Measurements from ENCODE around the gene SFMBT2.

- TF ChIP-seq CTCF (IDR thresholded peaks at IDR 0.05) = no peak
- TF ChIP-seq, protein P1, sequence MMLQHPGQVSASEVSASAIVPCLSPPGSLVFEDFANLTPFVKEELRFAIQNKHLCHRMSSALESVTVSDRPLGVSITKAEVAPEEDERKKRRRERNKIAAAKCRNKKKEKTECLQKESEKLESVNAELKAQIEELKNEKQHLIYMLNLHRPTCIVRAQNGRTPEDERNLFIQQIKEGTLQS (CRISPR knock-in tag; conservative IDR thresholded peaks at IDR 0.05) = no peak
- TF ChIP-seq SP1 (CRISPR knock-in tag; conservative IDR thresholded peaks at IDR 0.05) = no peak
- TF ChIP-seq, protein P2, sequence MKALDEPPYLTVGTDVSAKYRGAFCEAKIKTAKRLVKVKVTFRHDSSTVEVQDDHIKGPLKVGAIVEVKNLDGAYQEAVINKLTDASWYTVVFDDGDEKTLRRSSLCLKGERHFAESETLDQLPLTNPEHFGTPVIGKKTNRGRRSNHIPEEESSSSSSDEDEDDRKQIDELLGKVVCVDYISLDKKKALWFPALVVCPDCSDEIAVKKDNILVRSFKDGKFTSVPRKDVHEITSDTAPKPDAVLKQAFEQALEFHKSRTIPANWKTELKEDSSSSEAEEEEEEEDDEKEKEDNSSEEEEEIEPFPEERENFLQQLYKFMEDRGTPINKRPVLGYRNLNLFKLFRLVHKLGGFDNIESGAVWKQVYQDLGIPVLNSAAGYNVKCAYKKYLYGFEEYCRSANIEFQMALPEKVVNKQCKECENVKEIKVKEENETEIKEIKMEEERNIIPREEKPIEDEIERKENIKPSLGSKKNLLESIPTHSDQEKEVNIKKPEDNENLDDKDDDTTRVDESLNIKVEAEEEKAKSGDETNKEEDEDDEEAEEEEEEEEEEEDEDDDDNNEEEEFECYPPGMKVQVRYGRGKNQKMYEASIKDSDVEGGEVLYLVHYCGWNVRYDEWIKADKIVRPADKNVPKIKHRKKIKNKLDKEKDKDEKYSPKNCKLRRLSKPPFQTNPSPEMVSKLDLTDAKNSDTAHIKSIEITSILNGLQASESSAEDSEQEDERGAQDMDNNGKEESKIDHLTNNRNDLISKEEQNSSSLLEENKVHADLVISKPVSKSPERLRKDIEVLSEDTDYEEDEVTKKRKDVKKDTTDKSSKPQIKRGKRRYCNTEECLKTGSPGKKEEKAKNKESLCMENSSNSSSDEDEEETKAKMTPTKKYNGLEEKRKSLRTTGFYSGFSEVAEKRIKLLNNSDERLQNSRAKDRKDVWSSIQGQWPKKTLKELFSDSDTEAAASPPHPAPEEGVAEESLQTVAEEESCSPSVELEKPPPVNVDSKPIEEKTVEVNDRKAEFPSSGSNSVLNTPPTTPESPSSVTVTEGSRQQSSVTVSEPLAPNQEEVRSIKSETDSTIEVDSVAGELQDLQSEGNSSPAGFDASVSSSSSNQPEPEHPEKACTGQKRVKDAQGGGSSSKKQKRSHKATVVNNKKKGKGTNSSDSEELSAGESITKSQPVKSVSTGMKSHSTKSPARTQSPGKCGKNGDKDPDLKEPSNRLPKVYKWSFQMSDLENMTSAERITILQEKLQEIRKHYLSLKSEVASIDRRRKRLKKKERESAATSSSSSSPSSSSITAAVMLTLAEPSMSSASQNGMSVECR (CRISPR knock-in tag; IDR thresholded peaks at IDR 0.05; ENCODE audit: borderline replicate concordance) = 0 out of 2 replicates have a peak, but pooled peaks have one; percentile 73
- TF ChIP-seq CREM (CRISPR knock-in tag; IDR thresholded peaks at IDR 0.05) = no peak
- TF ChIP-seq, protein P3, sequence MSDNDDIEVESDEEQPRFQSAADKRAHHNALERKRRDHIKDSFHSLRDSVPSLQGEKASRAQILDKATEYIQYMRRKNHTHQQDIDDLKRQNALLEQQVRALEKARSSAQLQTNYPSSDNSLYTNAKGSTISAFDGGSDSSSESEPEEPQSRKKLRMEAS (CRISPR knock-in tag; IDR thresholded peaks at IDR 0.05) = peak; percentile 93
- no peak for TF ChIP-seq JUN (CRISPR knock-in tag; IDR thresholded peaks at IDR 0.05)
- no peak; the same call in 1 of the 2 replicates for TF ChIP-seq SMAD4 (CRISPR knock-in tag; IDR thresholded peaks at IDR 0.05)
Observed at GRCh38 chr10:7412237-7412927, 1.5 kb upstream of the SFMBT2 start.
